BLaER1 (cell line): ENCODE measurements around the gene AFMID.

Experiments
- H3K27ac ChIP-seq: shearing (Covaris generic); formaldehyde crosslinking; 2 replicates; pipeline ENCODE4 v1.8.1; 2022
- H3K27me3 ChIP-seq: shearing (Covaris generic); formaldehyde crosslinking; 2 replicates; pipeline ENCODE4 v1.8.1; 2022
- H3K36me3 ChIP-seq: shearing (Covaris generic); formaldehyde crosslinking; 2 replicates; pipeline ENCODE4 v1.8.1; 2022
- H3K4me1 ChIP-seq: shearing (Covaris generic); formaldehyde crosslinking; 2 replicates; pipeline ENCODE4 v1.8.1; 2022
- H3K4me2 ChIP-seq: shearing (Covaris generic); formaldehyde crosslinking; 2 replicates; pipeline ENCODE4 v1.8.1; 2022
- H3K4me3 ChIP-seq: shearing (Covaris generic); formaldehyde crosslinking; 2 replicates; pipeline ENCODE4 v1.8.1; 2022
- H3K9ac ChIP-seq: shearing (Covaris generic); formaldehyde crosslinking; 2 replicates; pipeline ENCODE4 v1.8.1; 2022
- H3K9me3 ChIP-seq: shearing (Covaris generic); formaldehyde crosslinking; 2 replicates; pipeline ENCODE4 v1.8.1; 2022
- H4K20me1 ChIP-seq: shearing (Covaris generic); formaldehyde crosslinking; 2 replicates; pipeline ENCODE4 v1.8.1; 2022
- Cebpa-rat ChIP-seq: shearing (Covaris generic); IDR thresholded peaks from 2 replicates; pipeline ENCODE4 v1.8.1; 2022

Gene AFMID

GRCh38 chr17:78154903-78155811 is 32.0 kb upstream of the AFMID start:
- no peak for TF ChIP-seq Cebpa-rat
- H3K4me2 ChIP-seq: peak overlapping the region; percentile 27
- H3K9ac ChIP-seq: no peak overlapping the region
- H3K36me3 ChIP-seq: no peaks in the 10 kb centered on the region
- no peaks in the 10 kb centered on the region for H3K27me3 ChIP-seq
- no peak overlapping the region for H3K27ac ChIP-seq
- no peaks in the 10 kb centered on the region for H3K9me3 ChIP-seq
- no peak overlapping the region for H3K4me3 ChIP-seq
- peaks cover 59% of the 10 kb centered on the region for H3K4me1 ChIP-seq
- no peaks in the 10 kb centered on the region for H4K20me1 ChIP-seq

DNA sequence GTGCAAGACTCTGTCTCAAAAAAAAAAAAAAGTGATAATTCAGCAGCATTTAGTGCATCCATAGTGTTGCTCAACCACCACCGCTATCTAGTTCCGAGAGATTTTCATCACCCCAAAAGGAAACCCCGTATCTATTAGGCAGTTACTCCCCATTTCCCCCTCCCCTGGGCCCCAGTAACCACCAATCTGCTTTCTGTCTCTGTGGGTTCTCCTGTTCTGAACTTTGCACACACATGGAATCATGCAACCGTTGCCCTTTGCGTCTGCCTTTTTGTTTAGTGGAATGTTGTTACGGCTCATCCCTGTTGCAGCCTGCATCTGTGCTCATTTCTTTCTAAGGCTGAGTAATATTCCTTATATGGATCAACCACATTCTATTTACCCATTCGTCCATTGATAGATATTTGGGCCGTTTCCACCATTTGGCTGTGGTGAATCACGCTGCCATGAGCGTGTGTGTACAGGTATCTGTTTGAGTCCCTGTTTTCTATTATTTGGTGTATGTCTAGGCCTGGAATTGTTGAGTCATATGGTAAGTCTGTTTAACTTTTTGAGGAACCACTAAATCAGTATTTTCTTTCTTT is 27.5 kb upstream of the AFMID start:
- H3K4me2 ChIP-seq: no peak overlapping the region
- no peak overlapping the region for H3K4me3 ChIP-seq
- H3K27ac ChIP-seq: no peak overlapping the region
- H3K9me3 ChIP-seq: no peaks in the 10 kb centered on the region
- no peaks in the 10 kb centered on the region for H3K36me3 ChIP-seq
- peak; percentile 21; the same call in 1 of the 2 replicates for TF ChIP-seq Cebpa-rat
- no peaks in the 10 kb centered on the region for H4K20me1 ChIP-seq
- no peaks in the 10 kb centered on the region for H3K27me3 ChIP-seq
- peaks cover 49% of the 10 kb centered on the region for H3K4me1 ChIP-seq
- no peak overlapping the region for H3K9ac ChIP-seq

DNA sequence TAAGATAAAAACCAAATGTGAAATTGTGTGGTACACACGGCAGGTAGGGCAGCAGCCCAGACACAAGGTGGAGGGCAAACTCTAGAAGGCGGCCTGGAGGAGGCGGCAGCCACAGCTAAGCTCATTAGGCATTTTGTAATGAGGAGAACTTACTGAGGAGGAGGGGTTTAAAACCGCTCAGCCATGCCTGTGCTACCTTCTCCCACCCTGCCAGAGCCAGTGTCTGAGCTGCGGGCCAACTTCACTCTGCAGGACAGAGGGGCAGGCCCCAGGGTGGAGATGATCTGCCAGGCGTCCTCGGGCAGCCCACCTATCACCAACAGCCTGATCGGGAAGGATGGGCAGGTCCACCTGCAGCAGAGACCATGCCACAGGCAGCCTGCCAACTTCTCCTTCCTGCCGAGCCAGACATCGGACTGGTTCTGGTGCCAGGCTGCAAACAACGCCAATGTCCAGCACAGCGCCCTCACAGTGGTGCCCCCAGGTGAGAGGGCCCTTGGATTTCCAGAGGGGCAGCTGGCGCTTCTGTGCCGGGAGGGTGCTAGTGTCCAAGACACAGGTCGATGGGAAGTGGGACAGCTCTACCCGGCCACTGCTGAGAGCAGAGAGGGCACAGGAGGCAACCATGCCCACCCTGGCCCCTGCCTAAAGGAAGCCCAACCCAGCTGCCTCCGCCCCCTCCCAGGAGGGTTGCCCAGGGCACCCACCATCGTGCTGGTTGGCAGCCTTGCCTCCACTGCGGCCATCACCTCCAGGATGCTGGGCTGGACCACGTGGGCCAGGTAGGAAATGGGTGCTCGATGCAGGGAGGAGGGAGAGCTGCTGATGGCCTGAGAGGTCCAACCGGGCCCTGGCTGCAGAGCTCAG is 23.0 kb upstream of the AFMID start:
- no peak overlapping the region for H3K4me2 ChIP-seq
- TF ChIP-seq Cebpa-rat: no peak
- H3K27me3 ChIP-seq: no peaks in the 10 kb centered on the region
- H3K27ac ChIP-seq: no peak overlapping the region
- H3K36me3 ChIP-seq: no peaks in the 10 kb centered on the region
- no peaks in the 10 kb centered on the region for H3K9me3 ChIP-seq
- H3K4me3 ChIP-seq: no peak overlapping the region
- peaks cover 7% of the 10 kb centered on the region for H4K20me1 ChIP-seq
- H3K4me1 ChIP-seq: peaks cover 24% of the 10 kb centered on the region
- no peak overlapping the region for H3K9ac ChIP-seq

- Histone ChIP-seq H3K4me1 (peaks cover 26% of the 10 kb centered on the region), H3K9me3 (no peaks in the 10 kb centered on the region), H3K27me3 (no peaks in the 10 kb centered on the region), H3K4me2 (no peak overlapping the region), H3K9ac (no peak overlapping the region), H3K27ac (no peak overlapping the region), H3K36me3 (no peaks in the 10 kb centered on the region), H3K4me3 (no peak overlapping the region), H4K20me1 (peaks cover 15% of the 10 kb centered on the region)
- TF ChIP-seq Cebpa-rat: no peak
Measured at GRCh38 chr17:78164748-78165607, 22.2 kb upstream of the AFMID start.

DNA sequence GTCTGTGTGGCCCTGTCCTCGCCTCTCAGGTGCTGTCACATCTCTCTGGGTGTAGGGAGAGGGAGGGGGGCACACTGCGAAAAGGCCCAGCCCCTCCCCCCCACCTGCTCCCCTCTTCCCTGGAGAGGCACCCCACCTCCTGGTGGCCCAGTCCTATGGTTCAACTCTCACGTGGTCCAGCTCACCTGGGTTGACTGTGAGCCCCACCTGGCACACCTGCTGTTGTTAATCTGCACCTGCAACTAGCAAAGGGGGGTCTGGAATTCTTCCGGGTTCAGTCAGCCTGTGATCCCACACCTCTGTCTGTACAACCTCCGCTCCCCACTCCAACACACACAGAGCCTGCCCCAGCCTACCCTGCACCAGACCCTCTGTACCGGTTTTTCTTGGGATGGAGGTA is 20.7 kb upstream of the AFMID start:
- no peak overlapping the region for H3K4me2 ChIP-seq
- H4K20me1 ChIP-seq: peaks cover 30% of the 10 kb centered on the region
- no peaks in the 10 kb centered on the region for H3K9me3 ChIP-seq
- H3K9ac ChIP-seq: no peak overlapping the region
- H3K4me1 ChIP-seq: peaks cover 32% of the 10 kb centered on the region
- H3K27me3 ChIP-seq: no peaks in the 10 kb centered on the region
- H3K27ac ChIP-seq: no peak overlapping the region
- no peak for TF ChIP-seq Cebpa-rat
- peaks cover 10% of the 10 kb centered on the region for H3K36me3 ChIP-seq
- no peak overlapping the region for H3K4me3 ChIP-seq

DNA sequence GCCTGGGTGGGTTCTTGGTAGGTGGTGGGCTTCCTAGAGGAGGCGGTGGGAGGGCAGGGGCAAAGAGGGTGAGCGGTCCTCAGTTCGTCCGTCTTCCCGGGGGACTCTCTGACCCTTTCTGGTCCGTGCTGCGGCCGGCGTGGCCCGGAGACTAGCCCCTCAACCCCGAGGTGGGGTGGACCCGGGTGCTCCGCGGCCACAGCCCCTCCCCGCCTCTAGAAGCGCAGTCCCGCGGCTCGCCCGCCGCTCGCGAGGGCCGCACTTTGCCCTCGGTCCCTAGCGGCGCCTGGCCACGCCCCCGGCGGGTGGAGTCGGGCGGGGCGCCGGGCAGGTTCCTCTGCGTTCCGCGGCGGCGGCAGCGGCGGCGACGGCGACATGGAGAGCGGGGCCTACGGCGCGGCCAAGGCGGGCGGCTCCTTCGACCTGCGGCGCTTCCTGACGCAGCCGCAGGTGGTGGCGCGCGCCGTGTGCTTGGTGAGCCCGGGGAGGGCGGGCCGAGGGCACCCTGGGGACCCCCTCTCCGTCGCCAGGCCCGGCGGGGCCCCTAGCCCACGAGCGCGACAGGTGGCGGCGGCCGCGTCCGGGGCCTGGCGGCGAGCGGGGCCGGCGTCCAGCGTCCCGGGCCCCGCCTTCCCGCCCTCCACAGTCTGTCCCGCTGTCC is 18.8 kb upstream of the AFMID start, which contains the start of gene SYNGR2:
Gene SYNGR2, plus strand, starts transcription at position 340 of the 661 bp plus-strand sequence. Its CDS starts 36 bp downstream, at position 376.
- peaks cover 43% of the 10 kb centered on the region for H3K4me1 ChIP-seq

GRCh38 chr17:78168903-78169793 is 18.0 kb upstream of the AFMID start:
- no peak for TF ChIP-seq Cebpa-rat
- Histone ChIP-seq H3K27me3 (no peaks in the 10 kb centered on the region), H3K9ac (peak overlapping the region; percentile 88), H3K4me3 (peak overlapping the region; percentile 85), H3K4me1 (peaks cover 51% of the 10 kb centered on the region), H4K20me1 (peaks cover 54% of the 10 kb centered on the region), H3K27ac (peak overlapping the region; percentile 89), H3K9me3 (no peaks in the 10 kb centered on the region), H3K4me2 (peak overlapping the region; percentile 96), H3K36me3 (peaks cover 37% of the 10 kb centered on the region)

More for the DNA sequence above, 18.8 kb upstream of the AFMID start, which contains the start of gene SYNGR2:
- Histone ChIP-seq H4K20me1 (peaks cover 49% of the 10 kb centered on the region), H3K27ac (peak within 1 kb of the TSS; percentile 89), H3K4me3 (peak within 1 kb of the TSS; percentile 85), H3K36me3 (peaks cover 30% of the 10 kb centered on the region), H3K9ac (peak within 1 kb of the TSS; percentile 88), H3K27me3 (no peaks in the 10 kb centered on the region), H3K9me3 (no peaks in the 10 kb centered on the region), H3K4me2 (peak within 1 kb of the TSS; percentile 96)
- TF ChIP-seq Cebpa-rat: no peak
